Pericardium fibroblast (primary cell): Measurements from ENCODE around the gene PTCH1. TPM values are rescaled to one million over a fixed set of nuclear protein-coding genes. Genes with fewer than 3 reads are reported as not detected.

Experiments
- total RNA-seq: library from RNA; depleted of rRNA; stranded (reverse); fragments of >200 nt; gene quantifications from 2 replicates; pipeline ENCODE4 v1.2.3, GENCODE V29; 2015

PTCH1 gene
- total RNA-seq, result 4.7 and 6.1 TPM in 2 replicates

GRCh38 chr9:95516734-95517558 is at the start of gene PTCH1:
PTCH1 (minus strand) TSS chr9:95516971.

Other genes starting within 250 kb of the PTCH1 start
- gene FANCC, start 199.3 kb downstream of the PTCH1 start, total RNA-seq, result 2.0 and 4.7 TPM in 2 replicates